ENCODE measurements around the gene REEP5.

Gene REEP5

DNA sequence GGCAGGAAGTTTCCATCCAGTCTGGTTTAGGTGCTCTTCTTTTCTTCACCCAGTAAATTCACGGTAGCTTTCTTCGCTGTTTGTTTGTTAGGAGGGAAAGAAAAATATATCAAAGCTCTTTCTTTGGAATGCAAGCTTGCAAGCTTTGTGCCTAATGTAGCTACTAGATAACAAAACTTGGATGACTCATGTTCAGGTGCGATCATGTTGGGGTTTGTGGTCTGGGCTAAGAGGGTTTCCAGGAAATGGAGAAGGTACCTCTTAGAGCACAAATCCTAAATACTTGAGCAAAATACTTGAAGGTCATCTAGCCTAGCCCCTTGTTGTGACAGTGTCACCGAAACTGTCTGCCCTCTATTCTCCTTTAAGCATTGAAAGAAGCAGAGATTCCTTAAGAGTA, 43.3 kb downstream of the REEP5 start:
- no peak overlapping the region for H3K4me3 ChIP-seq (replicated peaks in 1 of 2; ENCODE audit: low read depth in 2 of 2, low read length in 2 of 2)
- TF ChIP-seq, protein P1, sequence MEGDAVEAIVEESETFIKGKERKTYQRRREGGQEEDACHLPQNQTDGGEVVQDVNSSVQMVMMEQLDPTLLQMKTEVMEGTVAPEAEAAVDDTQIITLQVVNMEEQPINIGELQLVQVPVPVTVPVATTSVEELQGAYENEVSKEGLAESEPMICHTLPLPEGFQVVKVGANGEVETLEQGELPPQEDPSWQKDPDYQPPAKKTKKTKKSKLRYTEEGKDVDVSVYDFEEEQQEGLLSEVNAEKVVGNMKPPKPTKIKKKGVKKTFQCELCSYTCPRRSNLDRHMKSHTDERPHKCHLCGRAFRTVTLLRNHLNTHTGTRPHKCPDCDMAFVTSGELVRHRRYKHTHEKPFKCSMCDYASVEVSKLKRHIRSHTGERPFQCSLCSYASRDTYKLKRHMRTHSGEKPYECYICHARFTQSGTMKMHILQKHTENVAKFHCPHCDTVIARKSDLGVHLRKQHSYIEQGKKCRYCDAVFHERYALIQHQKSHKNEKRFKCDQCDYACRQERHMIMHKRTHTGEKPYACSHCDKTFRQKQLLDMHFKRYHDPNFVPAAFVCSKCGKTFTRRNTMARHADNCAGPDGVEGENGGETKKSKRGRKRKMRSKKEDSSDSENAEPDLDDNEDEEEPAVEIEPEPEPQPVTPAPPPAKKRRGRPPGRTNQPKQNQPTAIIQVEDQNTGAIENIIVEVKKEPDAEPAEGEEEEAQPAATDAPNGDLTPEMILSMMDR (IDR thresholded peaks at IDR 0.05; ENCODE audit: low read depth, low read length) = no peak
- peak in 1 of 2 donors; percentile 26 for DNase-seq (ENCODE audit: low read depth in 2 of 2)

DNA sequence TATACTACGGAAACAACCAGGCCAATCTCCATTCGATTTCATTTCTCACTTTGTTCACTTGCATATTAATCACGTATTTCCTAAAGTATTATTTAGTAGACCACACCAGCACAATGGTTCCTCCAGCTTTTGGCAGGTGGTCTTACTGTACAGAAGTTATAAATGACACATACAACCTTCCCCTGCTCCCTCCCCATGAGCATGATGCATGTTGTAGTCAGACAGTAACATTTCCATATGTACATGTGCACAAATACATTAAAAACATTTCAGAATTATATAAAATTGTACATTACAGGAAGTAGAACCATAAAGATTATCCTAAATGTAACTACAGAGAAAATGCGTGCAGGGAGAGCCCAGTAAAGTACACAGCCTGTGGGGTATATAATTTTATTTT, 43.9 kb downstream of the REEP5 start:
- H3K4me3 ChIP-seq (replicated peaks in 1 of 2; ENCODE audit: low read depth in 2 of 2, low read length in 2 of 2) = no peak overlapping the region
- TF ChIP-seq, protein P1 (IDR thresholded peaks at IDR 0.05; ENCODE audit: low read depth, low read length) = no peak
- no peak for DNase-seq (ENCODE audit: low read depth in 2 of 2)

DNA sequence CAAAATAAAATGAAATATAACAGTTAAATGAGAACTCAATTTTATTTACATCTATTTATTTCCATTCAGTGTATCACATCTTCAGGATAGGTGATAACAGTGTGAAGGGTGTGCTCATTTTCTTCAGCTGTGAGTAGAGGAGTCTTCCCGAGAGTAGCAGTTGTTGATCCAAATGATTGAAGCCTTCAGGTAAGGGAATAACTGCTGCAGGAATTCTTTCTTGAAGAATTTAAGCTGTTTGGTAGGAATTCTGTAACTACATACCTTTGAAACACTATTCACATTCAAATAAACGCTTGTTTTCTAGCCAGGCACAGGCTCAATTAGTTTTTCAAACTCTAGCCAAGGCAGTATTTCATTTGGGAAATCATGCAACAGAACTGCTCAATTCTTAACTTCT, 45.7 kb downstream of the REEP5 start:
- DNase-seq (ENCODE audit: low read depth in 2 of 2) = no peak
- H3K4me3 ChIP-seq (replicated peaks in 1 of 2; ENCODE audit: low read depth in 2 of 2, low read length in 2 of 2) = no peak overlapping the region
- TF ChIP-seq, protein P1 (IDR thresholded peaks at IDR 0.05; ENCODE audit: low read depth, low read length) = no peak

DNA sequence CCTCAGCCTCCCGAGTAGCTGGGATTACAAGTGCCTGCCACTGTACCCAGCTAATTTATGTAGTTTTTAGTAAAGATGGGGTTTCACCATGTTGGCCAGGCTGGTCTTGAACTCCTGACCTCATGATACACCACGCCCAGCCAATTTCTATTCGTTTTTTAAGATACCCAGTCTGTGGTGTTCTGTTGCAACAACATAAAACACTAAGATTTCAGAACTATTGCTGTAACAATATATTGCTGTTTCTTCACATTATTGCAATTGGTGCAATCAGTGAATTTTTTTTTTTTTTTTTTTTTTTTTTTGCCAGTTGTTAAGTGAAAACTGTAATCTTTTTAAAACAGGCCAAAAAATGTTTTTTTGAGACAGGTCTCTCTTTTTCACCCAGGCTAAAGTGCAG, 51.1 kb downstream of the REEP5 start:
- TF ChIP-seq, protein P1 (IDR thresholded peaks at IDR 0.05; ENCODE audit: low read depth, low read length) = no peak
- no peak for DNase-seq (ENCODE audit: low read depth in 2 of 2)
- H3K4me3 ChIP-seq (replicated peaks in 1 of 2; ENCODE audit: low read depth in 2 of 2, low read length in 2 of 2) = no peak overlapping the region

DNA sequence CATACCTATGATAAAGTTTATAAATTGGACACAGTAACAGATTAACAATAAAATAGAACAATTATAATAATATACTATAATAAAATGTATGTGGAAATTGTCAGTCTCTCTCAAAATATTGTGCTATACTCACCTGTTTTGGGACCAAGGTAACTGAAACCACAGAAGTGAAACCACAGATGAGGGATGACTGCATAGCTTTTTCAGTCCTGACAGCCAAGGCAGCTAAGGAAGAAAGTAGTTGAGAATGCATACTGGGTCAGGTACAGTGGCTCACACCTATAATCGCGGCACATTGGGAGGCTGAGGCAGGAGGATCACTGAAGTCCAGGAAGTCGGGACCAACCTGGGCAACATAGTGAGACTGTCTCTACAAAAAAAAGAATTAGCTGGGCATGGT, 52.1 kb downstream of the REEP5 start:
- TF ChIP-seq, protein P1 (IDR thresholded peaks at IDR 0.05; ENCODE audit: low read depth, low read length) = no peak

DNA sequence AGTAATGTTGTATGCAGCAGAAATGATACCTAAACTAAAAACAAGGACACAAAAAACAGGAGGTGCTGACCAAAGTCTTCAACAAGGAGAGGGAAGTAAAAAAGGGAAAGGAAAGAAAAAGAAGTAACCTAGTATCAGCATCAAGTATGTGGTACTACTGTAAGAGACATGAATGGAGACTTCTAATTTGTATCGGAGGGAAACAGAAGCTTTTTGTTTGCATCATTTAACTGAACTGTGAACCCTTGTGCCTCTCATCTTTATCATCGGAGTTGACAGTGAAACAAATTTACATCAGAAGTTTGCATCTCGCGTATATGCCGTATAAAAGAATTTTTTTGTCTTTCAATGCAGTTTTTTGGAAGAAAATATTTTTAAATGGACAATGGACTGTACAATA, 54.6 kb downstream of the REEP5 start:
- TF ChIP-seq, protein P1 (IDR thresholded peaks at IDR 0.05; ENCODE audit: low read depth, low read length) = no peak
- no peak overlapping the region for H3K4me3 ChIP-seq (replicated peaks in 1 of 2; ENCODE audit: low read depth in 2 of 2, low read length in 2 of 2)
- no peak for DNase-seq (ENCODE audit: low read depth in 2 of 2)

More for the DNA sequence above, 52.1 kb downstream of the REEP5 start:
- H3K4me3 ChIP-seq (replicated peaks in 1 of 2; ENCODE audit: low read depth in 2 of 2, low read length in 2 of 2) = no peak overlapping the region
- no peak for DNase-seq (ENCODE audit: low read depth in 2 of 2)

DNA sequence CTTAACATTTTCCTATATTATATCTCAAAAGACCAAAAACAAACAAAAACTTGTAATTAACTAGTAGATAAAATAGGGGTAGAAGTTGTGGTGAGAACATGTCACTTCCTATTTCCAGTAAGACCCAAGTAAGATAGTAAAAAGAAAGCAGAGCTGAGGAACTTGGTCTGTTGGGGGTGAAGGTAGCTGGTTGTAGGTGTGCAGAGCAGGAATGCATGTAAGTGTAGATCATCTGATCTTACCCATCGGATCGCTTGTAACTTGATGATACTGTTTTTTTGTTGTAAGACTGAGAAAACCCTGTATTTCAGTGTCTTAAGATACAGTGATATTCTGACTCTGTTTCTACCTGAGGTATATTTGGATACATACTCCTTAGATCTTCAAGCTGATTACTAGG, 55.3 kb downstream of the REEP5 start:
- no peak for DNase-seq (ENCODE audit: low read depth in 2 of 2)
- TF ChIP-seq, protein P1 (IDR thresholded peaks at IDR 0.05; ENCODE audit: low read depth, low read length) = no peak
- no peak overlapping the region for H3K4me3 ChIP-seq (replicated peaks in 1 of 2; ENCODE audit: low read depth in 2 of 2, low read length in 2 of 2)

Data from cardiac fibroblast (primary cell).